Measurements from ENCODE around the gene BOLL.

DNA sequence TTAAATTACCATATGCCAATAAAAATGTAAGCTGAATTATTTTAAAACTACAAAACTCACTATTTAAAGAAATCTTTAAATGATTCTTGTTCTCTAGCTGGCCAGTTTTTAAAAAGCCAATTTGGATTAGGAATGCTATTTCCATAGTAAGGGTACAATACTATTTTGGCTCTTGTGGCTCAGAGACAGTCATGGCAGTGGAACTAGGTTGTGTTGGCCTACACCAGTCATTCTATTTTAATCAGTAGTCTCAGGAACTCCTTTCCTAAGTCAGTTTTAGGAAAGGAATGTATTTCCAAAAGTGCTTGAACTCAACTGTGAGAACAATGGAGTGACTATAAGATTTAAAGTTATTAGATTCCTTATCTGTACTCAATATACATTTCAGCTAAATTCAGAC, 5.9 kb downstream of the BOLL start:
- TF ChIP-seq, protein P1, sequence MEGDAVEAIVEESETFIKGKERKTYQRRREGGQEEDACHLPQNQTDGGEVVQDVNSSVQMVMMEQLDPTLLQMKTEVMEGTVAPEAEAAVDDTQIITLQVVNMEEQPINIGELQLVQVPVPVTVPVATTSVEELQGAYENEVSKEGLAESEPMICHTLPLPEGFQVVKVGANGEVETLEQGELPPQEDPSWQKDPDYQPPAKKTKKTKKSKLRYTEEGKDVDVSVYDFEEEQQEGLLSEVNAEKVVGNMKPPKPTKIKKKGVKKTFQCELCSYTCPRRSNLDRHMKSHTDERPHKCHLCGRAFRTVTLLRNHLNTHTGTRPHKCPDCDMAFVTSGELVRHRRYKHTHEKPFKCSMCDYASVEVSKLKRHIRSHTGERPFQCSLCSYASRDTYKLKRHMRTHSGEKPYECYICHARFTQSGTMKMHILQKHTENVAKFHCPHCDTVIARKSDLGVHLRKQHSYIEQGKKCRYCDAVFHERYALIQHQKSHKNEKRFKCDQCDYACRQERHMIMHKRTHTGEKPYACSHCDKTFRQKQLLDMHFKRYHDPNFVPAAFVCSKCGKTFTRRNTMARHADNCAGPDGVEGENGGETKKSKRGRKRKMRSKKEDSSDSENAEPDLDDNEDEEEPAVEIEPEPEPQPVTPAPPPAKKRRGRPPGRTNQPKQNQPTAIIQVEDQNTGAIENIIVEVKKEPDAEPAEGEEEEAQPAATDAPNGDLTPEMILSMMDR (conservative IDR thresholded peaks at IDR 0.05; ENCODE audit: low read depth in 2 of 2), result no peak
- TF ChIP-seq POLR2AphosphoS5 (IDR thresholded peaks at IDR 0.05; ENCODE audit: low read depth), result no peak
- TF ChIP-seq EZH2 (IDR thresholded peaks at IDR 0.05; ENCODE audit: low read depth, unreplicated experiment), result no peak
- TF ChIP-seq REST (IDR thresholded peaks at IDR 0.05; ENCODE audit: unreplicated experiment), result no peak
- no peak for TF ChIP-seq NANOG (IDR thresholded peaks at IDR 0.05; ENCODE audit: borderline replicate concordance)
- no peak for TF ChIP-seq JUNB (IDR thresholded peaks at IDR 0.05; ENCODE audit: unreplicated experiment)
- TF ChIP-seq EZH2phosphoT487 (IDR thresholded peaks at IDR 0.05; ENCODE audit: unreplicated experiment), result no peak
- no peak for TF ChIP-seq CREB1 (CRISPR knock-in tag; IDR thresholded peaks at IDR 0.05; ENCODE audit: low read depth)
- TF ChIP-seq ZNF114 (CRISPR knock-in tag; IDR thresholded peaks at IDR 0.05), result no peak
- TF ChIP-seq, protein P2, sequence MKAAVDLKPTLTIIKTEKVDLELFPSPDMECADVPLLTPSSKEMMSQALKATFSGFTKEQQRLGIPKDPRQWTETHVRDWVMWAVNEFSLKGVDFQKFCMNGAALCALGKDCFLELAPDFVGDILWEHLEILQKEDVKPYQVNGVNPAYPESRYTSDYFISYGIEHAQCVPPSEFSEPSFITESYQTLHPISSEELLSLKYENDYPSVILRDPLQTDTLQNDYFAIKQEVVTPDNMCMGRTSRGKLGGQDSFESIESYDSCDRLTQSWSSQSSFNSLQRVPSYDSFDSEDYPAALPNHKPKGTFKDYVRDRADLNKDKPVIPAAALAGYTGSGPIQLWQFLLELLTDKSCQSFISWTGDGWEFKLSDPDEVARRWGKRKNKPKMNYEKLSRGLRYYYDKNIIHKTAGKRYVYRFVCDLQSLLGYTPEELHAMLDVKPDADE (IDR thresholded peaks at IDR 0.05), result no peak
